ENCODE results near the gene SUMO3. TPM values are rescaled to one million over a fixed set of nuclear protein-coding genes. Genes with fewer than 3 reads are reported as not detected.

SUMO3 gene
- total RNA-seq, 4 donors from 2014 or later, result 41.7 to 56.2 (median 53.7) TPM

GRCh38 chr21:44820851-44821250 is 3.0 kb upstream of the SUMO3 start:
- no peak for TF ChIP-seq POLR2A (IDR thresholded peaks at IDR 0.05)
- no peak for TF ChIP-seq POLR2AphosphoS5 (IDR thresholded peaks at IDR 0.05)
- TF ChIP-seq EP300 (IDR thresholded peaks at IDR 0.05), result no peak
- no peak for TF ChIP-seq CTCF (IDR thresholded peaks at IDR 0.05)
- Histone ChIP-seq H3K4me1 (peaks cover 0 to 27% (median 8%) of the 10 kb centered on the region in 3 donors), H3K27ac (no peak overlapping the region), H3K9me3 (peaks cover 0 to 48% (median 0%) of the 10 kb centered on the region in 3 donors), H3K4me3 (no peak overlapping the region), H3K27me3 (no peaks in the 10 kb centered on the region), H3K36me3 (no peaks in the 10 kb centered on the region)
- ATAC-seq, result no peak
- WGBS, 2 donors (ENCODE audit: low coverage in 1 of 2), result 68 to 83% methylated on average over 3 of the region's 3 CpGs

GRCh38 chr21:44819283-44820243 is 1.7 kb upstream of the SUMO3 start:
- Histone ChIP-seq H3K9me3 (peaks cover 0 to 48% (median 0%) of the 10 kb centered on the region in 3 donors), H3K4me1 (peaks cover 0 to 39% (median 11%) of the 10 kb centered on the region in 3 donors), H3K27me3 (no peaks in the 10 kb centered on the region), H3K36me3 (no peaks in the 10 kb centered on the region), H3K27ac (peak overlapping the region in 1 of 4 donors; percentile 92), H3K4me3 (no peak overlapping the region)
- no peak for TF ChIP-seq POLR2A (IDR thresholded peaks at IDR 0.05)
- no peak for TF ChIP-seq EP300 (IDR thresholded peaks at IDR 0.05)
- TF ChIP-seq POLR2AphosphoS5 (IDR thresholded peaks at IDR 0.05), result no peak
- TF ChIP-seq CTCF (IDR thresholded peaks at IDR 0.05), result no peak
- WGBS, 2 donors (ENCODE audit: low coverage in 1 of 2), result 97 to 100% methylated on average over 11 to 19 of the region's 33 CpGs
- no peak for ATAC-seq

- Histone ChIP-seq H3K36me3 (peaks cover 0 to 3% of the 10 kb centered on the region in 2 donors), H3K27ac (peak overlapping the region; percentile 69 to 95 (median 90)), H3K9me3 (peaks cover 0 to 48% (median 0%) of the 10 kb centered on the region in 3 donors), H3K4me1 (peaks cover 0 to 39% (median 11%) of the 10 kb centered on the region in 3 donors), H3K4me3 (peak overlapping the region; percentile 84 to 91), H3K27me3 (no peaks in the 10 kb centered on the region)
- no CpG with 5 or more reads among the region's 37 CpGs for WGBS, 2 donors (ENCODE audit: low coverage in 1 of 2)
- TF ChIP-seq EP300 (IDR thresholded peaks at IDR 0.05) (no peak), POLR2A (IDR thresholded peaks at IDR 0.05) (no peak), CTCF (IDR thresholded peaks at IDR 0.05) (no peak), POLR2AphosphoS5 (IDR thresholded peaks at IDR 0.05) (no peak)
- no peak for ATAC-seq
These were observed 764 bp upstream of the SUMO3 start for GRCh38 chr21:44818640-44819011.

GRCh38 chr21:44817506-44817880 is 369 bp downstream of the SUMO3 start:
- Histone ChIP-seq H3K4me3 (peak overlapping the region; percentile 84 to 91), H3K27me3 (no peaks in the 10 kb centered on the region), H3K36me3 (peaks cover 0 to 15% of the 10 kb centered on the region in 2 donors), H3K27ac (peak overlapping the region in 3 of 4 donors; percentile 88 to 95 (median 92)), H3K9me3 (peaks cover 0 to 38% (median 0%) of the 10 kb centered on the region in 3 donors), H3K4me1 (peaks cover 0 to 39% (median 11%) of the 10 kb centered on the region in 3 donors)
- TF ChIP-seq EP300 (IDR thresholded peaks at IDR 0.05), result no peak
- TF ChIP-seq POLR2AphosphoS5 (IDR thresholded peaks at IDR 0.05), result no peak
- peak in 1 of 4 experiments; percentile 23 for TF ChIP-seq CTCF (IDR thresholded peaks at IDR 0.05)
- no peak for TF ChIP-seq POLR2A (IDR thresholded peaks at IDR 0.05)
- ATAC-seq, result peak; percentile 91
- no CpG with 5 or more reads among the region's 43 CpGs for WGBS, 2 donors (ENCODE audit: low coverage in 1 of 2)
